NCI-H69 (cell line): ENCODE results near the gene JMJD6.
"Not testable (repeated sequence)": the region's sequence is repeated elsewhere in the genome, so short reads cannot be mapped to it uniquely, and the experiment has no call there.

Experiments
- DNase-seq: peaks from one replicate; lab custom pipeline; 2025; lab: John Stamatoyannopoulos, UW

The JMJD6 gene

DNA sequence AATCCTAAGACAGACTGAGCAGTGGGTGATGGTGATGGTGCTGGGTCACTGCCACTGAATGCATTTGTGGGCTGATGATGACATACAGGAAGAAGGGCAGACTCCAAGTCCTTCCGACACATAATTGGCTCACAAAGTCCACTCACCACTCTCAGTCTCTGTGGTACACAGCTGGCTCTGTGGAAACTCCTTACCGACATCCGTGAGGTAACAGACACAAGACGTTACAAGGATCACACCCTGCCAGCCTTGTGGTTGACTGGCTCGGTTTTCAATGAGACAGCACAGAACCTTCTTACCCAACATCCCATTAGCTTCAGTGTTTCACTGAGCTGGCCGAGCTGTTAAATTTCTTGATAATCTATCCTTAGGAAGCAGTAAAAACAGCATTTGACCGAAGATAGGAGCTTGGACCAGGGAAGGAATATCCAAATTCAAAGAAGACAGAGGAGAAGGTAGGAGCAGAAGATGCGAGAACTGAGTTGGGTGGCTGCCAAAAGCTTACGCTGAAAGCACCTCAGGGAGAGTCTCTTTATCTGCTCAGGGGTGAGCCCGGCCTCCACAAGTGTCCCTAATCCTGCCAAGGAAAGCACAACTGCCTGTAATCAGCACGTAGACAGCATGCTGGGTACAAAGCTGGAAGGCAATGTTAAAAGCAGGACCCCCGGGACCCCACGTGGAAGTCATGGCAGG is 10.1 kb downstream of the JMJD6 start:
- no peak for DNase-seq

DNA sequence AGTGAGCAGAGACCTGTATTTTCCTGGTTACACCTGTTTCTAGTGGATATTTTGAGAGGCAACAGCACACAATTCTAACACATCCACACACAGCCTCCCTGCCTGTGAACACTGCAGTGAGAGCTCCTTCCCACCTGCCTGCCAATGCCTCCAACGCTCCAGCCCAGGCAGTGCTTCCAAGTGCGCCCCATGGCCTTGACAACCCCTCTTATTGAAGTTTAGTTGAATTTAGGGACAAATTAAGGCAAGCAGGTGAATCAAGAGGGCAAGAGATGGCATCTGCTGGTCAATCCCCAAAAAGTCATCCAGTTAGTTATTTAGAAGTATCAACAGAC is 10.9 kb downstream of the JMJD6 start:
- no peak for DNase-seq

DNA sequence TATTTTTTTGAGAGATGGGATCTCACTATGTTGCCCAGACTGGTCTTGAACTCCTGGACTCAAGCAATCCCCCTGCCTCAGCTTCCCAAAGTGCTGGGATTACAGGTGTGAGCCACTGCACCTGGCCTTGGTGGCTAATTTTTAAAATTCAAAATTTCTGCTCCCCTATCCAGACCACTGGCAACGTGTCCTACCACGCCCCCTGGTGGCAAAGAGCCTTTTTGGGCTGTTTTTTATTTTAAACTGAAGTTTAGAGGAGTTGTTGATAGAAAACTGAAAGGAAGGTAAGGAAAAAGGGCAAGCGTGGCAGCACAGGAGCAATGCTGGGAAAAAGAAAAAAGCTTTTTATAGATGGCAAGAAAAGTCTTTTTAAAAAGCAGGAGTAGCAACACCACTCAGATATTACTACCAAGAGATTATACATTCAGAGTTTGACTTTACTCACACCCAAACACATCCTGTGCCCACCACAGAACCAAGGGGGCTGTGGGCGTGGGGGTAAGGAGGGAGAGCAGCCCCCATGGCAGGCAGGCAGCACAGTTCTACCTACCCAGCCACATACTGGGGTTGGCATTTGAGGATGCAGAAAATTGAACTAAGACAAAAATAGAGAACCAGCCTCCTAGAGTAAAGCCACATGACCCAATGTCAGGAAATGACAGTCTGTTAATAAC is 11.4 kb downstream of the JMJD6 start:
- peak; percentile 57 for DNase-seq

DNA sequence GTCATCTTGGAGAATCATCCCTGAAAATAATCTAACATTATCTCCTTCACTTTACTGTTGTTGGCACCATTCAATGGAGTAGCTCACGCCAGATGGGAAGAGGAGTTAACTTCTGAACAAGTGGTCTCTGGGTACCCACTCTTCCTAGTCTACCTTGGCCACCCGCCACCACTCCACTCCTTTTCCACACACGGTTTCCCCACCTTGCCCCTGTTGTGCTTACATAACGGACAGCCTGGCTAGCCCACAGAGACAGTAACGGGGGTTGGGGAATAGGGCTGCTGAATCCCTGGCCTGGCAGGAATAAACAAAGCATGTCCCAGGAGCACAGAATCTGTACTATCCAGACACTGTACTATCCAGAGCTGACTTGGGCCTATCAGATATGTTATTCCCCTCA is 12.1 kb downstream of the JMJD6 start:
- DNase-seq: no peak

DNA sequence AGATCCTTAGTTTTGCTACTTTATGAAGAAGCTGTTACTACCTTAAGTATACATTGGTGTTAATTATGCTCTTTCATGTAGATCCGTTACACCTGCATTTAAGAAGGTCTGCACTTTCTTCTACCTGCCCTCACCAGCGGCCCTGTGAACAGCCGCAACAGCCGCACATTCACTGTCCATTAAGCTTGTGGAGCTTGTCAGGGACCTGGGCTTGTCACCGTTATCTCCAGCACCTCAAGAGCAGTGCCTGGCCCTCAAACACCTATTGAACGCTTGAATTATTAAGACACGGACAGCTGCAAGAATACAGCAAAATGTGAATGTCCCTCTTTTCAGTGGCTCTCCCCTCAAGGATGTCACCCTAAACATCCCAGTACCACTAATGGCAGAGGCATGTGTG is 12.6 kb downstream of the JMJD6 start:
- DNase-seq: no peak

DNA sequence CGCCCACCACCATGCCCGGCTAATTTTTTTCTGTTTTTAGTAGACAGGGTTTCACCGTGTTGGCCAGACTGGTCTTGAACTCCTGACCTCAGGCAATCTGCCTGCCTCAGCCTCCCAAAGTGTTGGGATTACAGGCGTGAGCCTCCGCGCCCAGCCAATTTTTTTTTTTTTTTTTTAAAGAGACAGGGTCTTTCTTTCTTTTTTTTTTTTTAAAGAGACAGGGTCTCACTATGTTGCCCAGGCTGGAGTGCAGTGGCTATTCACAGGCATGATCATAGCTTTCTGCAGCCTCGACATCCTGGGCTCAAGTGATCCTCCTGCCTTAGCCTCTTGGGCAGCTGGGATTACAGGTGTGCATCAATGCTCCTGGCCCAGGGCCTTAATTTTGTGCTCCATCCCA is 14.1 kb downstream of the JMJD6 start:
- DNase-seq: not testable (repeated sequence)

DNA sequence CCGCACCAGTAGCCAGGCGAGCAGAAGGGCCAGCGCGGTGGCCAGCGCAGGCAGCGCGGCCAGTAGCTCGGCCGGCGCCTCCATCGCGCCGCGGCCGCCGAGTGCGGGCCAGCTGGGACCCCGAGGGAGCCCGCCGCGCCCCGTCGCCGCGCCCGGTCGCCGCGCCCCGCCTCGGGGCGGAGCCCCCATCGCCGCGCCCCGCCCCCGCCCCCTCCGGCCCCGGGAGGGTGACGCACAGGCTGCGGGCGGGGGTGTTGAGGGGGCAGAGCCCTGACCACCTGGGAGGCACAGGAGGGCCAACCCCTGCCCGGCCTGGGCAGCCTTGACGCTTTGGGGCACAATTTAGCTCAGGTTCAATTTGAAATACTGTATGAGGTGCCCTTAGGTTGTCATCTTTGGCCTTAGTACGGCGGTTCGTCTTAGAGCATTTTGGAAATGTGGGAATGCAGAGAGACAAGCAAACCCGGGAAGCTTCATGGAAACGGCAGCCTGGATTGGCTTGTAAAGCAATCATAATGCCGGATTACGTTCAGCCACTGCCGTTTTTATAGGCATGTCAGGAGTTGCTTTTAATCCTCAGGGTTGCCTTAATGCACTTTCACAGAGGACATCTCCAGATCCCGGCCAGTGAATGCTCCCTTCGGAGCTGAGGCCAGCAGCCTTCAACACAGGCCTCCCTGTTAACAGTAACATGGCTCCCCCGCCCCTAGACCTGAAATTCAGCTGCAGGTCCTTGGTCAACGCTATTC is 15.4 kb downstream of the JMJD6 start, which contains the start of gene MXRA7:
Gene MXRA7, minus strand, starts transcription at position 103 of the 749 bp plus-strand sequence. Its CDS starts 19 bp downstream, at position 84.
- DNase-seq: peak; percentile 90

DNA sequence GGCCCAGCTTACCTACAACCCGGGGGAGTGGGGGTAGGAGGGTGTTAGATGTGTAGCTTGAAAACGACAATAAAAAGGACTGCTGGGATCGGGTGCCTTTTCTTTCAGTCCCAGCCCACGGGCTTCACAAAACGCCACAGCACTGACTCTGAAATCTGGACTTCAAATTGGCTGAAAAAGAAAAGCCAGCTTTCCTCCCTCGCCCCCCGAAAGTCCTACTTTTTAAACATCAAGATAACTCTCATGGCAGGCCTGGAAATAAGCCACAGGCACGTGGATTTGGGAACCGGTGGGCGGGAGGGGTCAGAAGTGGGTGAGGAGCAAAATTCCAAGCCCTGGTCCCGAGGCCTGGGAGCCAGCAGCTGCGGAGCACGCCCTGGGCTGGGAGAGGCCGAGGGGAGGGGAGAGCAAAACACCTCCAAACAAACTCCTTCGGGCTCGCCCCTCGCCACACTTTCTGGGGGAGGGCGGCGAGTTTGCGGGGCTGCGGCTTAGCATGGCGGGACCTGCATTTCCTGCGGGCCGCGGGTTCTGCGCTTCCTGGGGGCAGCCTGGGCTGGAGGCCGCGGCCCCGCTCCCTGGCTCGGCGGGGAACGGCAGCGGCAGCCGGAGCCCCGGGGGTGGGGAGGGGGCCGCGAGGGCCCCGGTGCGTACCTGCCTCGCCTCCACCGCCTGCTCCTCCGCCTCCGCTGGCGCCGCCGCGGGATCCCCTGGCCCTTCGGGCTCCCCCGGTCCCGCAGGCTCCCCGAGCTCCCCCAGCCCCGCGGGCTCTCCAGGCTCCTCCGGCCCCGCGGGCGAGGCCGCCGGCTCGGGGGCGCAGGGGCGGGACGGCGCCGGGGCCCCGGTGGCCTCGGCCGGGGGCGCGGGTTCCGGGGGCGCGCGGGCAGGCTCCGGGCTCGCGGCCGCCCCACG is 16.2 kb downstream of the JMJD6 start:
- DNase-seq: peak; percentile 40

DNA sequence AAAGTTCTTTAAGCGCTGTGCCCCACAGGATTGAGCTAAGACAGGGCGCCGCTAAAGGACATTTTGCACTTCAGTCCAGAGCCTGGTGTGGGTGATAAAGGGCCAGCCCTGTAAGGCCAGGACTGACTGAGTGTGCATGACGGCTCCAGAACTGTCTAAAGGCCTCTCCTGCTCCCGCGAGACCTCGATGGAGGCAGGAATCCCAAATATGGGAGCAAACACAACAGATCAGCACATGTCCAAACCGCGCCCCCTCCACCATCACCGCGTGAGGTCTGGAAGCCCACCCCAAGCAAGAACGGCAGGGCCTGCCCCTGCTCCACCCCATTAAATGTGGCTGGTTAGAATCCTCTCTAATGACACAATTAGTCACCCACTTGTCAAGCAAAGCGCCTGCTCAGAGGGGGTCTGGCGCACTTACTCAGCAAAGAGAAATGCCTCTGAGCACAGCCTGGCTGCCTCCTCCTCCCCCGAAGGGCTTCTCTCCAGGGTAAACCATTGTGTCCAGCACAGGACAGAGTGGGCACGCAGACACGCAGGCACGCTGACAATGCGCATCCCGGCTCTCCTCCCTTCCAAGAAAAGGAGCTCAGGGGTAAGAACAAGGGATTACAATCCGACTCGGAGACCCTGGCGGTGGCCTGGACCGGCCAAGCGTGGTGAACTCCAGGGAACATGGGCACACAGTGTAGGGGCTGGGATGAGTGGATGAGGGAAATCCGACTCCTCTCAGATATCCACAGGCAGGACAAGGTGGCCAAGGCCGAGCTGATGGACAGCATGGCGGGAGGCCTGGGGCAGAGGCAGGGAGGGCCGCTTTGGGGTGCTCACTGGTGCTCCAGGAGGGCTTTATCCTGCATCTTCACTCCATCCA is 17.1 kb downstream of the JMJD6 start:
- DNase-seq: peak; percentile 69

DNA sequence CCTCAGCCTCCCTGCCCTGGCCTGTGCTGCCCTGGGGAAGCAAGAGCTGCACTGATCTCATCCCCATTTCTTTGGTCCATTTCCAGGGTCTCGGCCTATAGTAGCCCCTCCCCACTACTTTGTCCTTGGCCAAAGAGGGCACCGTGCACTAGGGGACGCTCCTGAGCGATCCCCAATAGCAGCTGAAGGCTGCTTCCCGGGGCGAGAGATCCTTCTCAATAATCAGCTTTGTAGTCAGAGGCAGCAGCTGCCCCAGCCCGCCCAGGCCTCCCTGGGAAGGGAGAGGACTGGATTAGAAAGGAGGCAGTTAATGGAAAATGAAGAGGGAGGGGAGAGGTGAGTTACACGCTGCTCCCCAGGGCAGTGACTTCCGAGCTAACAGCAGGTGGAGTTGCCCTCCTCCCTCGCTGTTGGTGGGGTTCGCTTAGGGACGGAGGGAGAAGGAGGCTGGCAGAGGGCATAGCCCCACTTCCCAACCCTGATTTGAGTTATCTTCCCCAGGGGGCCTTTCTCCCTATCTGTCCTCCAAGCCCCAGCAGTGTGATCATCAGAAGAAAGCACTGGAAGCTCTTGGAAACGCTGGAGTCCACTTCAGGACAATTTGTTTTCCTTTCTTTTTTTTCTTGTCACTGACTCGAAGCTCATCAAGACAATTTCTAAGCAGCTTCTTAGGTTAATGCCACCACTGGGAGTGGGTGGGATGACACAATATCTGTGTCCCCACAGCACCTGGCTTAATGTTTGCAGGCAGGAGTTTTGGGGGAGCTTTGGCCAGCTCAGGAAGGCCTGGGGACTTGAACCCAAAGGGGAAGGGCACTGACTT is 18.2 kb downstream of the JMJD6 start:
- DNase-seq: no peak

DNA sequence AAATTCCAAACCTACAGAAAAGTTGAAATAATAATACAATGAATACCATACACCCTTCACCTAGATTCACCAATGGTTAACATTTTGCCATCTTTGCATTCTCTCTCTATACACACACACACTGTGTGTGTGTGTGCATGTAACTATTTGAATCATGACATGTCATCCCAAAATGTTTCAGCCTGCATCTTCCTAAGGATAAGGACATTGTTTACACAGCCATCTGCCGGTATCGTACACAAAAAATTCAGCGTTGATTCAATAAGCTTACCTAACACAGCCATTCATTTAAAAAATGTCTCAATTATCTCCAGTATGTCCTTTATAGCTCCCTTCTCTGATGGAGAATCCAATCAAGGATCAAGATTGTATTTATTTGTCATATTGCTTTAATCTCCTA is 19.6 kb downstream of the JMJD6 start:
- DNase-seq: no peak

DNA sequence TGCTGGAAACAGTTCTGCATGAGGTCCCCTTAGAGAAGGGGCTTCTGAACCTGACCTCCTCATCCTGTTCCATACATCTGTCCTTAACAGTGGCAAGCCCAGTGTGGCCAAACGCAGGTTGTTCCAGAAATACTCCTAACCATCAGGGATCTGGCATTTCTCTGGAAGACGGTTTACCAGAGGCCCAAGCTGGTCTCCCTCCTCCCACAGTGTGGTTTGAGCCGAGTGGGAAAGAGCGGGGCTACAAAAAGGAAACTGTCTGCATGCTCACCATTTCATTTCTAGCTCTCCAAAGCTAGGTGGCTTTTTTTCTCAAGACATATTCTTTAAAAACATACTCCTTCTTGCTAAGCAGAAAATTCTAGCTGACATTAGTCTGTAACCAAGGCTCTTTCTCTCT is 21.6 kb downstream of the JMJD6 start:
- DNase-seq: no peak

DNA sequence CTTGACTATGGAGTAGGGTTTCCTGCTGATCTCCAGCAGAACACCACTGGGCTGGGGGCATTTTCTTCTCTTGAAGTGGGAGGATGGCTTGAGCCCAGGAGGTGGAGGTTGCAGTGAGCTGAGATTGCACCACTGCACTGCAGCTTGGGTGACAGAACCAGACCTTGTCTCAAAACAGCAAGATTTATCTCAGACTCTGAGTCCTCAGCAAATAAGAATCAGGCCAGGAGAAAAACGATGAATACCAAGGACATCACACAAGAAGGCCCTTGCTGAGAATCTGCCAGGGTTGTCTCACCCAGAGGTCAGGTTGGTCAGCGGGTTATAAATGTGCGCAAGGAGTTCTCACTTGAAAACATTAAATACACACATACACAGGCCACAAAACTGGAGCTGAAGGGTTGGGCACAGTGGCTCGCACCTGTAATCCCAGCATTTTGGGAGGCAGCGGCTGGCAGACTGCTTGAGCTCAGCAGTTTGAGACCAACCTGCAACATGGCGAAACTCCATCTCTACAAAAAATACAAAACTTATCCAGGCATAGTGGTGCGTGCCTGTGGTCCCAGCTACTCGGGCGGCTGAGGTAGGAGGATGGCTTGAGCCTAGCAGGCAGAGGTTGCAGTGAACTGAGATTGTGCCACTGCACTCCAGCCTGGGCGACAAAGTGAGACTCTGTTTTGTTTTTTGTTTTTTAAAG is 23.3 kb downstream of the JMJD6 start:
- no peak for DNase-seq

DNA sequence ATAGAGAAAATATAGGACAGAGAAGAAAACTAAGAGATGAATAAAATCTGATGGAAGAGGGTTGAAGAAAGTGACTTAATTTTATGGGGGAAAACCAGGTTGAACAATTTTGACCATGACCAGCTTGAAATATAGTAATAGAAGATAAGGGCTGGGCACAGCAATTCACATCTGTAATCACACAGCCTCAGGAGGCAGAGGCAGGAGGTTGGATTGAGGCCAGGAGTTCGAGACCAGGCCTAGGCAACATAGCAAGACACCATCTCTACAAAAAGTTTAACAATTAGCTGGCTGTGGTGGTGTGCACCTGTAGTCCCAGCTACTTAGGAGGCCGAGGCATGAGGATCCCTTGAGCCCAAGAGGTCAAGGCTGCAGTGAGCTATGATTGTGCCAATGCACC is 24.3 kb downstream of the JMJD6 start:
- DNase-seq: no peak

DNA sequence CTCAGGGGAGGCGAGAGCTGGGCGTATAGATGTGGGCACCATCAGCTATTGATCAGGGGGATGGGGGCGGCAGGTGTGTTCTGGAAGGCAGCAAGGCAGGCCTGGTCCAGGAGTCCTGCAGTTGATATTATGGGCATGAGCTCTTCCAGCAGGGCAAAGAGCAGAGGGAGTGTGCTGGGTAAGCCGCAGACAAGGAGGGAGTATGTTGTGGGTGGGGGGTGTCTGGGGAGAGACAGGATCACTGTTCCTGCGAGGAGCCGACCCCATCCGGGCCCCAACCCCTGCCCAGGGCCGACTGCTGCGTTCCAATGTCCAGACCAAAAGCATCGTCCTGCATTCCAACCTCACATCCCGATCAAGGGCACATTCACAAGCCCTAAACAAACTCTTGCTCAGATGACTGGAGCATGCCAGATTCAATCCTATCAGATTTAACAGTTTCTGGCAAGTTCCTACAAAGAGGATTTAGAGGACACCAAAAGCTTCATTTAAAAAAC is 24.9 kb downstream of the JMJD6 start:
- DNase-seq: no peak

DNA sequence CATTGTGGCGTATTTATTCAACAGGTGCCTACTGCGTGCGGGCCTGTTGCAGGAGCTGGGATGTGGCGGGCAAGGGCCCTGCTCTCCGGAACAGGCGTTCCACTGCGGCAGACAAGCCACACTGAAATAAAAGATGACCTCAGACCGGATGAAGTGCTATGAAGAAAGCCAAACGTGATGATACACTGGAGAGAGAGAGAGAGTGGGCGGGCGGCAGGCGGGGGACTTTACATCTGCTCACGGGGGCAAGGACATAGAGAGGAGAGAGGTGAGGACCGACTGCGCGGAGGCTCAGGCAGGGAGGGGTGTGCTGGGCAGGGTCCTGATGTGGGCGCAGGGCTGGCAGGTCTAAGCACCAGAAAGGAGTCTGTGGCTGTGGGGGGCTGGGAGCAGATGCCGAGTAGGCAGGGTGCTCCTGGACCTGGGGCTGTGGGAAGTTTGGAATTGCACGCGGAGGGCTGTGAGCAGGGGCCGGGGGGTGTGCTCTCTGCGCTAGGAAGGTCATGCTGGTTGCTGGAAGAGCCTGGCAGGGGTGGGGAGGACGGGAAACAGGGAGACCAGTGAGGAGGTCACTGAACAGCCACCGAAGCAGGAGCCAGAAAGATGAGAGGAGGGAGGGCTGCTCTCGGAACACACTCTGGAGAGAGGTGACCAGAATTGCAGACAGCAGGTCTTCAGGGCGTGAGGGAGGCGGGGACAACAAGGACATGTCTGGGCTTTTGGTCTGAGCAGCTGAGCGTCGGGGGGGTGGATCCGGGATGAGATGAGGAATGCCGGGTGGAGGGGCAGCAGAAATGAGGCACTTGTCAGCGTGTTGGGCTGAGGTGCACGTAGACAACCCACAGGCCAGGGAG is 25.6 kb downstream of the JMJD6 start:
- no peak for DNase-seq

DNA sequence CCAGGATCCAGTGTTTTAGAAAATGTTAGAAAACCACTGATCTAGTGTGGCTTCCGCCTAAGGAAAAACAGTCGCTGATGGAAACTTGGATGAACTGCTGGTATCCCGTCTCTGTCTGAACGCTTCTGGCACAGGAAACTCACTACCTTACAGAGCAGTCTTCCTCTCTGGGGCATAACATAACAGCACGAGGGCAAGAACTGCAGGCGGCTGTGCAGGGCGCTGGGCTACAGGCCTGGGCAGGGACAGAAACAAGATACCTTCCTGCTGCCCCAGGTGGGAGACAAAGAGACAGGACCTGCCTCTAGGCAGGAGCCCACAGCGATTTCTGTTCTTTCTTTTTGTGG is 26.2 kb downstream of the JMJD6 start:
- DNase-seq: peak; percentile 41

DNA sequence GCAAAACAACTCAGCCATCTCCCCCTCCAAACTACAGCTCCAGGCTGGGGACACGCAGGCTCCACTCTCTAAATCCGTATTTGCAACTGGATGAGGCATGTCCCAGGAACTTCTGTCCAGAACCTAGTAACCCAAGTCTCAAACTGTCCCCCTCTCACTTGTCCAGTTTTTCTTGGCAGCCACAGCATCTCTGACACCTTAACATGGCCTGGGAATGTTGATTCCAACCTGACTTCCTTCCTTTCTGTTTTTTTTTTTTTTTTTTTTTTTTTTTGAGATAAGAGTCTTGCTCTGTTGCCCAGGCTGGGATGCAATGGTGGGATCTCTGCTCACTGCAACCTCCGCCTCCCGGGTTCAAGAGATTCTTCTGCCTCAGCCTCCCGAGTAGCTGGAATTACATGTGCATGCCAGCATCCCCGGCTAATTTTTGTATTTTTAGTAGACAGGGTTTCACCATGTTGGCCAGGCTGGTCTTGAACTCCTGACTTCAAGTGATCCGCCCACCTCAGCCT is 27.9 kb downstream of the JMJD6 start:
- DNase-seq: not testable (repeated sequence)
